C4-2B (cell line): ENCODE results near the gene TBC1D22A.

Experiments used
- H3K27ac ChIP-seq: fragments of 450-650 bp; 2 replicates; pipeline ENCODE4 v1.5.1; 2017
- ZFX ChIP-seq: fragments of 450-650 bp; IDR thresholded peaks from 2 replicates; pipeline ENCODE4 v1.6.1; 2017
- TF ChIP-seq, protein P1 (sequence below): fragments of 450-650 bp; conservative IDR thresholded peaks from 2 replicates; pipeline ENCODE4 v1.5.1; 2017; ENCODE audit warnings: mild to moderate bottlenecking

Gene TBC1D22A

DNA sequence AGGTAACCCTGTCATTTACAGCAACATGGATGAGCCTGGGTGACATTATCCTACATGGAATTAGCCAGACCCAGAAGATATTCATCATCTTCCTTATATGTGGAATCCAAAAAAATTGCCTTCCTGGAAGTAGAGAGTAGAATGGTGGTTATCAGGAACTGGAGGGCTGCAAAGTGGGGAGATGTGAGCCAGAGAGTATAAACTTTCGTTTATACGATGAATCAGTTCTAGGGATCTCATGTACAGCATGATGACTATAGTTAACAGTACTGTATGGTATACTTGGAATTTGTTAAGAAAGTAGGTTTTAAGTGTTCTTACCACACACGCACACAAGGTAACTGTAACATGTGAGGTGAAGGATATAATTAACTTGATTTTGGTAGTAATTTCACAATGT lies 79.1 kb downstream of the TBC1D22A start:
- no peak overlapping the region for H3K27ac ChIP-seq
- TF ChIP-seq, protein P1, sequence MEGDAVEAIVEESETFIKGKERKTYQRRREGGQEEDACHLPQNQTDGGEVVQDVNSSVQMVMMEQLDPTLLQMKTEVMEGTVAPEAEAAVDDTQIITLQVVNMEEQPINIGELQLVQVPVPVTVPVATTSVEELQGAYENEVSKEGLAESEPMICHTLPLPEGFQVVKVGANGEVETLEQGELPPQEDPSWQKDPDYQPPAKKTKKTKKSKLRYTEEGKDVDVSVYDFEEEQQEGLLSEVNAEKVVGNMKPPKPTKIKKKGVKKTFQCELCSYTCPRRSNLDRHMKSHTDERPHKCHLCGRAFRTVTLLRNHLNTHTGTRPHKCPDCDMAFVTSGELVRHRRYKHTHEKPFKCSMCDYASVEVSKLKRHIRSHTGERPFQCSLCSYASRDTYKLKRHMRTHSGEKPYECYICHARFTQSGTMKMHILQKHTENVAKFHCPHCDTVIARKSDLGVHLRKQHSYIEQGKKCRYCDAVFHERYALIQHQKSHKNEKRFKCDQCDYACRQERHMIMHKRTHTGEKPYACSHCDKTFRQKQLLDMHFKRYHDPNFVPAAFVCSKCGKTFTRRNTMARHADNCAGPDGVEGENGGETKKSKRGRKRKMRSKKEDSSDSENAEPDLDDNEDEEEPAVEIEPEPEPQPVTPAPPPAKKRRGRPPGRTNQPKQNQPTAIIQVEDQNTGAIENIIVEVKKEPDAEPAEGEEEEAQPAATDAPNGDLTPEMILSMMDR: no peak
- no peak for TF ChIP-seq ZFX

DNA sequence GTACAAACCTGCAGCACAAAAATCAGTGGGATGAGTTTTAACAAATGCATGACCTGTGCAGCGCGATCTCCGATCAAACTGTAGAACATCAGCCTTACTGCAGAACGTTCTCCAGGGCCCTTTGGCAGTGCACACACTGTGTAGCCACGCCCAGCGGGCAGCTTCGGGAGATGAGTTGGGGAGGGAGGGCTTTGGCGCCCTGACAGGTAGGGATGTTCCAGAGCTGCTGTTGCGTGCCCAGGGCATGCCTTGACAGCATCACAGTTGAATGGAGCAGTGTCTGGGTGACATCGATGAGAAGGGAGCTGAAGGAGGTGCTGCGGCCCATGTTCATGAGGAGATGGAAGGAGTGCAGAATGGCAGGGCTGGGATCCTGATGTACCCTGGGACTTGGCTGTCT lies 80.2 kb downstream of the TBC1D22A start:
- H3K27ac ChIP-seq: no peak overlapping the region
- TF ChIP-seq ZFX: no peak
- TF ChIP-seq, protein P1: no peak

GRCh38 chr22:46843821-46844255 lies 81.4 kb downstream of the TBC1D22A start:
- no peak overlapping the region for H3K27ac ChIP-seq

DNA sequence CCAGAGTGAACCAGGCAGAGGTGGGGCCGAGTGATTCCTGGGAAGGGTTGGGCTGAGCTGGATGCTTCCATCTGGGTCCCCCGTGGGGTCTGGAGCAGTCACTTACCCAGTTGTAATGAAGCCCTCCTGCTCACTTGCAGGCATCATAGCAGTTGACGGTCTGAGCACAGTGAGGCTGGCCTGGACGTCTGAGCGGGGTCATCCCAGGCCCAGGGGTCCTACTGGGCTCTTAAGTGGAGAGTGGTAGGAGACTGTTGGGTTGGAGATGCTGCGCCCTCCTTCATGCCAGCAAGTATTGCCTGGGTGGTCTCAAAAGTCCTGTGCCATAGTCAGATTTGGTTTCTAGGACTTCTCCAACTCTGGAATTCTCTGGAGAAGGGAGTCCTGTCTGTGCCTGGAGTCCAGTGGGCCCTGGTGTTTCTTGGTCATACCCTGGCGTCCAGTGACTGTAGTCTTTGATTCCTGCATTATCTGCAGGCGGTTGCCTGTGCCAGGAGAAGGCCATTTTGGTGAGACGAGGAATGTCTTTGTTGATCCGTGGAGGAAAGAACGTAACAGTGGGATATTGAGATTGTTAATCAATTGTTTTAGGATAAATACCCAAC lies 82.3 kb downstream of the TBC1D22A start:
- TF ChIP-seq, protein P1: no peak
- TF ChIP-seq ZFX: no peak
- no peak overlapping the region for H3K27ac ChIP-seq

More at GRCh38 chr22:46843821-46844255, 81.4 kb downstream of the TBC1D22A start:
- no peak for TF ChIP-seq ZFX
- TF ChIP-seq, protein P1: no peak

GRCh38 chr22:46845296-46846149 lies 83.1 kb downstream of the TBC1D22A start:
- TF ChIP-seq, protein P1: no peak; the same call in 1 of the 2 replicates
- no peak for TF ChIP-seq ZFX
- no peak overlapping the region for H3K27ac ChIP-seq

- TF ChIP-seq, protein P1: no peak
- TF ChIP-seq ZFX: no peak
- H3K27ac ChIP-seq: no peak overlapping the region
These were observed 83.8 kb downstream of the TBC1D22A start for GRCh38 chr22:46846150-46846831.
